H9 (cell line): ENCODE data around the gene CSMD2. TPM values are rescaled to one million over a fixed set of nuclear protein-coding genes. Genes with fewer than 3 reads are reported as not detected.

Experiments
- DNase-seq: peaks from one replicate; pipeline ENCODE4 v3.0.0-alpha.2; 2017
- H2AFZ ChIP-seq: one replicate; pipeline ENCODE4 v1.6.1; 2013; ENCODE audit warnings: mild to moderate bottlenecking, low read length, control low read depth, moderate library complexity
- H2AK5ac ChIP-seq: 2 replicates; pipeline ENCODE4 v1.6.1; 2013; ENCODE audit warnings: low read length, control low read depth, mixed read lengths; ENCODE audit not compliant: insufficient read length
- H2BK120ac ChIP-seq: one replicate; pipeline ENCODE4 v1.6.1; 2013; ENCODE audit warnings: low read depth, mild to moderate bottlenecking, low read length, control low read depth, inconsistent platforms; ENCODE audit not compliant: poor library complexity, severe bottlenecking
- H2BK12ac ChIP-seq: 2 replicates; pipeline ENCODE4 v1.6.1; 2013; ENCODE audit warnings: low read length, control low read depth, mixed read lengths, low read depth; ENCODE audit not compliant: insufficient read length
- H2BK15ac ChIP-seq: 2 replicates; pipeline ENCODE4 v1.6.1; 2013; ENCODE audit warnings: low read depth, low read length, control low read depth
- H2BK20ac ChIP-seq: one replicate; pipeline ENCODE4 v1.6.1; 2013; ENCODE audit warnings: low read depth, mild to moderate bottlenecking, low read length, control low read depth, inconsistent platforms; ENCODE audit not compliant: poor library complexity, severe bottlenecking
- H2BK5ac ChIP-seq: 2 replicates; pipeline ENCODE4 v1.6.1; 2013; ENCODE audit warnings: low read length, control low read depth, mixed read lengths; ENCODE audit not compliant: insufficient read length
- H3K14ac ChIP-seq: 2 replicates; pipeline ENCODE4 v1.6.1; 2013; ENCODE audit warnings: low read length, control low read depth; ENCODE audit not compliant: insufficient read depth
- H3K18ac ChIP-seq: 2 replicates; pipeline ENCODE4 v1.6.1; 2013; ENCODE audit warnings: low read depth, mild to moderate bottlenecking, mixed read lengths, low read length, control low read depth; ENCODE audit not compliant: insufficient read length
- H3K23ac ChIP-seq: 2 replicates; pipeline ENCODE4 v1.6.1; 2013; ENCODE audit warnings: low read length, control low read depth, mixed read lengths, low read depth; ENCODE audit not compliant: insufficient read length
- H3K23me2 ChIP-seq: 2 replicates; pipeline ENCODE4 v1.6.1; 2013; ENCODE audit warnings: low read depth, mild to moderate bottlenecking, mixed read lengths, low read length, control low read depth; ENCODE audit not compliant: insufficient read length, poor library complexity, severe bottlenecking
- H3K27ac ChIP-seq: 2 replicates; pipeline ENCODE4 v1.5.1; 2013; ENCODE audit warnings: low read length, control low read depth, mixed read lengths, low read depth; ENCODE audit not compliant: insufficient read length
- H3K27me3 ChIP-seq: 2 replicates; pipeline ENCODE4 v1.6.1; 2013; ENCODE audit warnings: low read length, control low read depth, inconsistent platforms; ENCODE audit not compliant: insufficient read depth
- H3K4ac ChIP-seq: 2 replicates; pipeline ENCODE4 v1.6.1; 2013; ENCODE audit warnings: low read depth, mild to moderate bottlenecking, control low read depth, inconsistent platforms, low read length, moderate library complexity
- H3K4me1 ChIP-seq: 2 replicates; pipeline ENCODE4 v1.6.1; 2013; ENCODE audit warnings: low read length, control low read depth, inconsistent platforms; ENCODE audit not compliant: insufficient read depth
- H3K4me2 ChIP-seq: 2 replicates; pipeline ENCODE4 v1.6.1; 2013; ENCODE audit warnings: low read length, control low read depth, mixed read lengths; ENCODE audit not compliant: insufficient read length, insufficient read depth
- H3K56ac ChIP-seq: 2 replicates; pipeline ENCODE4 v1.6.1; 2013; ENCODE audit warnings: low read depth, mild to moderate bottlenecking, mixed read lengths, low read length, control low read depth; ENCODE audit not compliant: insufficient read length
- H3K79me1 ChIP-seq: 2 replicates; pipeline ENCODE4 v1.6.1; 2013; ENCODE audit warnings: low read depth, mild to moderate bottlenecking, moderate library complexity, low read length, control low read depth, inconsistent platforms; ENCODE audit not compliant: insufficient read depth, poor library complexity, severe bottlenecking
- H3K79me2 ChIP-seq: 2 replicates; pipeline ENCODE4 v1.6.1; 2013; ENCODE audit warnings: low read length, control low read depth, inconsistent platforms; ENCODE audit not compliant: insufficient read depth
- H3K9ac ChIP-seq: 2 replicates; pipeline ENCODE4 v1.6.1; 2013; ENCODE audit warnings: low read length, control low read depth, mixed read lengths; ENCODE audit not compliant: insufficient read length; ENCODE audit errors: extremely low read depth
- H3K9me3 ChIP-seq: one replicate; pipeline ENCODE4 v1.6.1; 2013; ENCODE audit warnings: low read depth, low read length, inconsistent platforms; ENCODE audit not compliant: control insufficient read depth
- H3T11ph ChIP-seq: one replicate; pipeline ENCODE4 v1.6.1; 2013; ENCODE audit warnings: mild to moderate bottlenecking, low read length, control low read depth, inconsistent platforms
- H4K20me1 ChIP-seq: one replicate; pipeline ENCODE4 v1.6.1; 2013; ENCODE audit not compliant: control insufficient read depth, insufficient read length, insufficient read depth
- H4K5ac ChIP-seq: 2 replicates; pipeline ENCODE4 v1.6.1; 2013; ENCODE audit warnings: low read depth, mild to moderate bottlenecking, mixed read lengths, low read length, control low read depth; ENCODE audit not compliant: insufficient read length
- H4K8ac ChIP-seq: replicated peaks from 2 replicates; pipeline ENCODE4 v1.6.1; 2013; ENCODE audit warnings: low read length, control low read depth, mixed read lengths, low read depth; ENCODE audit not compliant: insufficient read length
- H4K91ac ChIP-seq: 2 replicates; pipeline ENCODE4 v1.6.1; 2013; ENCODE audit warnings: low read depth, mild to moderate bottlenecking, moderate library complexity, mixed read lengths, low read length, control low read depth; ENCODE audit not compliant: insufficient read length
- H3K27ac Mint-ChIP-seq, 3 experiments: 2 replicates in 2 of 3; 3 replicates in 1 of 3; pipeline ENCODE4 v1.8.0; 2020 to 2021; ENCODE audit warnings: mixed read lengths in 3 of 3, mild to moderate bottlenecking in 1 of 3, moderate library complexity in 1 of 3
- H3K27me3 Mint-ChIP-seq: 2 replicates; pipeline ENCODE4 v1.8.0; 2021; ENCODE audit warnings: low read depth, mild to moderate bottlenecking, moderate library complexity, mixed read lengths
- H3K36me3 Mint-ChIP-seq, 3 experiments: 2 replicates in 2 of 3; 3 replicates in 1 of 3; pipeline ENCODE4 v1.8.0; 2020 to 2021; ENCODE audit warnings: low read depth in 3 of 3, mixed read lengths in 3 of 3; ENCODE audit not compliant: insufficient read depth in 1 of 3
- H3K4me1 Mint-ChIP-seq, 2 experiments: 2 replicates each; pipeline ENCODE4 v1.8.0; 2020; ENCODE audit warnings: mixed read lengths in 2 of 2
- H3K4me3 Mint-ChIP-seq, 2 experiments: 2 replicates in 1 of 2; 3 replicates in 1 of 2; pipeline ENCODE4 v1.8.0; 2020 to 2021; ENCODE audit warnings: mild to moderate bottlenecking in 2 of 2, mixed read lengths in 2 of 2, moderate library complexity in 1 of 2
- H3K9me3 Mint-ChIP-seq, 2 experiments: 2 replicates in 1 of 2; 3 replicates in 1 of 2; pipeline ENCODE4 v1.8.0; 2020; ENCODE audit warnings: mild to moderate bottlenecking in 2 of 2, mixed read lengths in 2 of 2, moderate library complexity in 1 of 2
- CTCF ChIP-seq: fragments of 200-600 bp; sonication (generic); conservative IDR thresholded peaks from 3 replicates; pipeline ENCODE4 v1.8.0; 2021; ENCODE audit warnings: antibody characterized with exemption, mild to moderate bottlenecking
- WGBS: extraction: QIAGEN DNeasy Blood & Tissue Kit; methylation state at CpG from one replicate; pipeline ENCODE4 v1.1.7; 2013; ENCODE audit warnings: missing lambda C conversion rate, low lambda C conversion rate, mixed read lengths; ENCODE audit not compliant: insufficient read length; ENCODE audit errors: extremely low coverage; 5-methylcytosine and 5-hydroxymethylcytosine counted together
- total RNA-seq: library from RNA; stranded (reverse); gene quantifications from 2 replicates; pipeline ENCODE4 v1.2.1, GENCODE V29; 2021

CSMD2 gene
- total RNA-seq, 1 experiment from 2014 or later = 6.4 TPM

- H3K14ac ChIP-seq = no peak overlapping the region
- no peak overlapping the region for H3K27ac Mint-ChIP-seq
- no peak overlapping the region for H2AK5ac ChIP-seq
- peaks cover under 1 to 7% of the 10 kb centered on the region in 2 experiments; a peak in 3 of 5 replicates for H3K9me3 Mint-ChIP-seq
- no peak overlapping the region for H3K27ac ChIP-seq
- no peak overlapping the region for H4K5ac ChIP-seq
- no peaks in the 10 kb centered on the region for H3K79me1 ChIP-seq
- DNase-seq = no peak
- H2BK20ac ChIP-seq = no peak overlapping the region
- H3K9me3 ChIP-seq = no peaks in the 10 kb centered on the region
- H3K9ac ChIP-seq = no peak overlapping the region
- no peak overlapping the region for H3K4me3 Mint-ChIP-seq
- H3K4me2 ChIP-seq = no peak overlapping the region
- TF ChIP-seq CTCF = no peak
- H3K4ac ChIP-seq = no peak overlapping the region
- no peaks in the 10 kb centered on the region for H4K20me1 ChIP-seq
- H2BK5ac ChIP-seq = no peak overlapping the region
- no peak overlapping the region for H2BK12ac ChIP-seq
- H2BK15ac ChIP-seq = no peak overlapping the region
- no CpG with 5 or more reads among the region's 7 CpGs for WGBS
- H3K36me3 Mint-ChIP-seq = peaks cover 3 to 26% (median 16%) of the 10 kb centered on the region in 3 experiments; a peak in 5 of 7 replicates
- H2AFZ ChIP-seq = no peak overlapping the region
- H3K18ac ChIP-seq = no peak overlapping the region
- H3K23ac ChIP-seq = no peak overlapping the region
- no peaks in the 10 kb centered on the region for H3K27me3 ChIP-seq
- peaks cover 2% of the 10 kb centered on the region for H3K4me1 ChIP-seq
- no peak overlapping the region for H2BK120ac ChIP-seq
- no peak overlapping the region for H4K8ac ChIP-seq
- H3K4me1 Mint-ChIP-seq = peaks cover 15 to 24% of the 10 kb centered on the region in 2 experiments
- H3T11ph ChIP-seq = no peak overlapping the region
- H3K23me2 ChIP-seq = no peaks in the 10 kb centered on the region
- no peaks in the 10 kb centered on the region for H3K27me3 Mint-ChIP-seq
- H4K91ac ChIP-seq = no peak overlapping the region
- H3K79me2 ChIP-seq = no peaks in the 10 kb centered on the region
- H3K56ac ChIP-seq = no peak overlapping the region
Observed at GRCh38 chr1:34075576-34075975, 89.5 kb downstream of the CSMD2 start.
